ENCODE measurements around the gene INPP5D. TPM values are rescaled to one million over a fixed set of nuclear protein-coding genes. Genes with fewer than 3 reads are reported as not detected.

Gene INPP5D
- total and polyA plus RNA-seq, 8 donors = 3.7 to 564 (median 8.5) TPM

- peak overlapping the region; percentile 86 to 99 (median 93) for H3K4me3 ChIP-seq
- no peak for DNase-seq
- intact Hi-C loops (cut with DNase I; ENCODE audit: low total_unique reads) = no loop called here
- TF ChIP-seq POLR2AphosphoS5 (IDR thresholded peaks at IDR 0.05) (no peak), CTCF (IDR thresholded peaks at IDR 0.05) (no peak), EP300 (IDR thresholded peaks at IDR 0.05) (no peak), POLR2A (IDR thresholded peaks at IDR 0.05) (no peak)
- H3K9me3 ChIP-seq = no peaks in the 10 kb centered on the region
- peak overlapping the region; percentile 54 to 94 (median 93) for H3K27ac ChIP-seq
- H3K27me3 ChIP-seq = no peaks in the 10 kb centered on the region
- WGBS, 5 donors = 35 to 58% (median 52%) methylated on average over 1 of the region's 1 CpG
- H3K36me3 ChIP-seq = peaks cover 0 to 15% (median 8%) of the 10 kb centered on the region in 4 donors
- H3K4me1 ChIP-seq = peaks cover 18 to 39% (median 28%) of the 10 kb centered on the region in 4 donors
Measured at GRCh38 chr2:233250985-233251305, 190.8 kb downstream of the INPP5D start.

GRCh38 chr2:233251306-233252116, 191.4 kb downstream of the INPP5D start, which contains the start of gene ATG16L1:
TSS of gene ATG16L1 (plus strand) at chr2:233251673. CDS start at chr2:233251828, 155 bp downstream.
- 0 to 1% (median 0%) methylated on average over 30 to 75 of the region's 75 CpGs for whole genome bisulfite sequencing, 5 donors
- peak within 1 kb of the TSS; percentile 86 to 99 (median 93) for H3K4me3 ChIP-seq
- TF ChIP-seq CTCF (IDR thresholded peaks at IDR 0.05) = peak in 5 of 7 experiments; percentile 84 to 97 (median 88)
- no peak for TF ChIP-seq EP300 (IDR thresholded peaks at IDR 0.05)
- TF ChIP-seq POLR2A (IDR thresholded peaks at IDR 0.05) = peak in 1 of 4 donors; percentile 81
- TF ChIP-seq POLR2AphosphoS5 (IDR thresholded peaks at IDR 0.05) = peak; percentile 82 to 95 (median 92)
- H3K27ac ChIP-seq = peak within 1 kb of the TSS; percentile 89 to 95 (median 93)
- H3K27me3 ChIP-seq = no peaks in the 10 kb centered on the region
- peak; percentile 97 to 99 for DNase-seq
- peaks cover 0 to 21% (median 14%) of the 10 kb centered on the region in 4 donors for H3K36me3 ChIP-seq
- H3K9me3 ChIP-seq = no peaks in the 10 kb centered on the region
- intact Hi-C loops (cut with DNase I; ENCODE audit: low total_unique reads) = no loop called here
- peaks cover 18 to 41% (median 28%) of the 10 kb centered on the region in 4 donors for H3K4me1 ChIP-seq

DNA sequence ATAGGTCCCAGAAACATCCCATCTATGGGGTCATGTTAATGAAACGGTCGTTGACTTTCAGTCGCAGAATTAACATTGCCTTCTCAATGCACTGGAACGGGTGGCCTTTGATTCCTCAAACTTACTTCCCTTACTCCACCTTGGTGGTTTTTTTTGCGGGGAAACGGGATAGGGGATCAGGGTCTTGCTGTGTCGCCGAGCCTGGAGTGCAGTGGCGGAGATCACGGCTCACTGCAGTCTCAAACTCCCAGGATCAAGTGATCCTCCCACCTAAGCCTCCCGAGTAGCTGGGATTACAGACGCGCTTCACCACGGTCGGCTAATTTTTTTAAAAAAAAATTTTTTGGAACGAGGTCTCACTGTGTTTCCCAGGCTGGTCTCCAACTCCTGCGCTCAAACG, 192.1 kb downstream of the INPP5D start:
- peak overlapping the region; percentile 86 to 99 (median 93) for H3K4me3 ChIP-seq
- intact Hi-C loops (cut with DNase I; ENCODE audit: low total_unique reads) = no loop called here

More for the DNA sequence above, 192.1 kb downstream of the INPP5D start:
- Histone ChIP-seq H3K27me3 (no peaks in the 10 kb centered on the region), H3K4me1 (peaks cover 18 to 41% (median 28%) of the 10 kb centered on the region in 4 donors), H3K36me3 (peaks cover 5 to 28% (median 21%) of the 10 kb centered on the region in 4 donors), H3K9me3 (no peaks in the 10 kb centered on the region), H3K27ac (peak overlapping the region; percentile 2 to 94 (median 93))
- peak in 1 of 2 donors; percentile 18 for DNase-seq
- TF ChIP-seq POLR2AphosphoS5 (IDR thresholded peaks at IDR 0.05) = no peak
- TF ChIP-seq CTCF (IDR thresholded peaks at IDR 0.05) = no peak
- TF ChIP-seq EP300 (IDR thresholded peaks at IDR 0.05) = no peak
- TF ChIP-seq POLR2A (IDR thresholded peaks at IDR 0.05) = no peak
- 0 to 3% (median 2%) methylated on average over 18 of the region's 18 CpGs for WGBS, 5 donors

Data from stomach (tissue), 9 donors.